PFSK-1 (cell line): Measurements from ENCODE around the gene WWC2.

Experiments
- POLR2AphosphoS5 ChIP-seq: IDR thresholded peaks from 2 replicates; pipeline ENCODE4 v1.6.1; 2012; ENCODE audit warnings: low read depth, mild to moderate bottlenecking, control low read depth, low read length, moderate library complexity
- REST ChIP-seq, 2 experiments: IDR thresholded peaks; 2 replicates each; pipeline versions ENCODE4 v1.6.1 to v1.8.0; 2011 to 2012; ENCODE audit warnings: low read depth in 2 of 2, low read length in 2 of 2, control low read depth in 1 of 2, inconsistent platforms in 1 of 2, mild to moderate bottlenecking in 1 of 2, moderate library complexity in 1 of 2; ENCODE audit not compliant: insufficient read depth in 1 of 2

DNA sequence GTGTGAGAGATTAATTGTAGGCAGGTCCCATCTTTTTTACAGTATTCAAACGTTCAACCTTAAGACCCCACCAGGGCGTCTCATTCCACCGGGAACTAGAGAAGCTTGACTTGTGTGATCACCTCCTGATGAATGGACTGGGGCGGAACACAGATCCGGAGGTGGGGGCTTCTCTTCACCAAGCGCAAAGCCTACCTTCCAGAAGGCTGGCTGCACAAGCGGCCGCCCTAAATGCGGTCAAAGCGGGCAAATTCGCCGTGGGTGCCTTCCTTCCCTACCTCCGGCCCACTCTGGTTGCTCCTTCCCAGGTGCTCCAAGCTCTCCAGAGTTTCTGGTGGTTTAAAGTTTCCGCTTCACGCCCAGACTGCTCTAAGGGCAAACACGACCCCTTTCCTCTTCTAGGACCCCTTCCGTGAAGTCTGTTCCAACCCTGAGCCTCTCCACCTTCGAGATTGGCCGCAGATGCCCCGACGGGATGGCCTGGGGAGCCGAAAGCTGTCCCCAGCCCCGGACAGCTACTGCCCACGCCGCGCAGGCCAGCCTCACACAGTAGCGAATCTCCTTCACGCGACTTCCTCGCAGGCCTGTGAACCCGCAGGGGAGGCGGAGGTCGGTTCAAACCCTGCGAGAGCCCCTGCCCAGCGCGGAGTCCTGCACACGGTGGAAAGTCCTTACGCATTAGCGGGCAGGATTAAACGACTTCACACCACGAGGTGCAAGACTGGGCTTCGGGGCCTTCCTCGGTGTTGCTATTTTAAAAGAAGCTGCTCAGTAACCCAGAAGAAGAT is 1.6 kb upstream of the WWC2 start:
- TF ChIP-seq POLR2AphosphoS5: no peak
- no peak for TF ChIP-seq REST (IDR thresholded peaks at IDR 0.05; ENCODE audit: insufficient read depth in 1 of 2, low read depth in 2 of 2, low read length in 2 of 2)
